GM18498 (cell line): Measurements from ENCODE around the gene SRRD.

Experiments
- ATAC-seq: cut with Tn5 transposase; IDR thresholded peaks from one replicate; pipeline ENCODE4 v1.9.1; 2021; ENCODE audit warnings: mild to moderate bottlenecking, moderate library complexity; ENCODE audit not compliant: unreplicated experiment

The SRRD gene

DNA sequence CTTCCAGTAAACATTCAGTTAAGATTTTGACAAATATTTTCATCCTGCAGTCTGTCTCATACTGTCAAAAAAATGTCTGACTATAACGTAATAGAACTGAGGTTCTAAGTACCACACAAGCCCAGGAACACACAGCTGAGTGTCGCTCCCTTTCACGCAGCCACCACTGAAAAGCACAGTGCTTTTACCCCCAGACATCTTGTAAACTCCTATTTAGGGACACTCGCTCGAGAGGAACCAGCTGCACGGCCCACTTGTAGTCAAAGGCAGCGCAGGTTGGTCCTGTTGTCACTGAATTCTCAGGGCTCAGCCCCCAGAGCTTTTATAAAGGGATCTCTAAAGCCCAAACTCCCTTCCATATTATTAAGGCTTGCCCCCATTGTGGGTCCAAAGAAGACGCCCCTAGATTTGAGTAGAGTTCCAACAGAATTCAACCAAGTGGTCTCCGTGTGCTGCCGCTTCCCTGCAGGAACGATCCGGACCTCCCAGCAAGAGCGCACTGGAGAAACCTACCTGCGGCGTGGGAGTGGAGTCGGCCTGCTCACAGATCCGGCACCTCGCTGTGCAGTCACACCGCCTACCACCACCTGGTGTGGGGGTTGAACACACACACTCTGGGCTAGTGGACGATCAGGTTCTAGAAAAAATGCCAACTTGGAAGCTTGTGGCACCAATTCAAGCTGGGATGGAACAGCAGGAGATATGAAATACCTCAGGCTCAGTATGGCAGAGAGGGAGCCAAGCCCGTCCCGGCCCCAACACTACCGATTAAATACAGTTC lies 31.3 kb upstream of the SRRD start:
- no peak for ATAC-seq

DNA sequence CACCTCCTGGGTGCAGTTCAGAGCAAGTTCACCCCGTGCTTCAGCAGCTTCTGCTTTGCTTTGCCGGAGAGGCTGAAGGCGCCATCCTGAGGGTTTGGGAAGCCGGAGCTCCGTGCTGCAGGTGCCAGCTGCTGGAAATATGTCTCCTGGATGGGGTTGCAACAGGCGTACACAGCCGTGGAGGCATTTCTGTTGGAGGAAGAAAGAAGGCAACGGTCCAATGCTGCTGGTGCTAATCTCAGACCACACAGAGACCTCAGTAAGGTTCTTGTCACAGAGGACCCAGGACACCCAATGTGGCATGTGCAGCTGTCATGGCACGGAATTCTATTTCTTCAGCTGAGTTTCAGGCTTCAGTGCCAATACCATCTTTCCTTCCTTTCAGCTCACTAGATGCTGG lies 30.5 kb upstream of the SRRD start:
- no peak for ATAC-seq

DNA sequence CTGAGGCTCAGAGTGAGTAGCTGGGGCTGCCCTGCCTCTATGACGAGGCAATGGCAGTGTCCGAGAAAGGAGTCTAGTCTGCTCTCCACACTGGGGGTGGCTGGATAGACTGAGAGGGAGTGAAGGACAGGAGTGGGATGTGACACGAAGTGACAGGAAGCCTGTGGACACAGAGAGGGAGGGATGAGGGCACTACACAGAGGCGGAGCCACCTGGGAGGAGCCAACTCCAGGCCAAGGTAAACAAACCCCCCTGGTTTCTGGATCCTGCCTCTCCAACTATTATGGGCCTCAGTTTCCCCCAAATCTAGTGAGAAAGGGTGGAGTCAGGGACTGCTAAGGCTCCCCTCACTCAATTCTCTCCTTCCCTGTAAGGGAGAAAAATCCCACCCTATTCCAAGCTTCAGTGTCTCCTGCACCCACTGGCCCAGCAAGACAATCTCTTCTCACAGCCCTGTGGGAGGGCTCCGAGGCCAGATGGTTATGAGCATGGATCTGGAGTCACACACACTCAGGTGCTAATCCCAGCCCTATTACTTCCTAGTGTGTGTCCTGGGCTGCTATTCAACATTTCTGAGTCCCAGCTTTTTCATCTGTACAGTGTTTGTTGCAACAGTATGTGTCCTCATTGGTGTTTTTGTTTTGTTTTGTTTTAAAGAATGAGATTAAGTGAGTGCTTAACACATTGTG lies 29.7 kb upstream of the SRRD start:
- ATAC-seq = no peak

DNA sequence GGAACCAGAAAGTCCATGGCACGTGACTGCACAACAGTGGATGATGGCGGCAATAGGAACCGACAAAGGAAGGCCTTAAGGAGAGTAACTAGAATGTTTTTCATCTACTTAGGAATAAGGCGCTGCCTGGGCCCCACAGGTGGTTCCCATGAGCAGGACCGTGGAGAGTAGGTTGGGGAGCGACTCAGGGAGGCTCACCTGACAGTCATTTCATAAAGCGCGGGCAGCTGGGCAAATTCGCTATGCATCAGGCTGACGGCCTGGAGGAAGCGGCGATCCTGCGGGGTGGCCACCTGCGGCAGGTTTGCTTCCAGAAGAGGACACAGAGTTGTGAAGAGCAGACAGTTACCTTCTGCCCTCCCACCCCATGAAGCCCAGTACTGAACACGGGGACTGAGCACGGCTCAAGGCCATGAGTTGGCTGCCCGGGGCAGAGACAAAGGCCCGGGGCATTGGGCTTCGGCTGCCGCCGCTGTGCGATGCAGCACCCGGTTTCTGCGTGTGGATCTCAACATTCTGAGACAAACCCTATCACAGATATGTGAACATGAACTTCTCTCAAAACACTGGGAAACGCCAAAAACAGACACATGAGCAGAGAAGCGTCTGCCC lies 25.9 kb upstream of the SRRD start:
- ATAC-seq = no peak

DNA sequence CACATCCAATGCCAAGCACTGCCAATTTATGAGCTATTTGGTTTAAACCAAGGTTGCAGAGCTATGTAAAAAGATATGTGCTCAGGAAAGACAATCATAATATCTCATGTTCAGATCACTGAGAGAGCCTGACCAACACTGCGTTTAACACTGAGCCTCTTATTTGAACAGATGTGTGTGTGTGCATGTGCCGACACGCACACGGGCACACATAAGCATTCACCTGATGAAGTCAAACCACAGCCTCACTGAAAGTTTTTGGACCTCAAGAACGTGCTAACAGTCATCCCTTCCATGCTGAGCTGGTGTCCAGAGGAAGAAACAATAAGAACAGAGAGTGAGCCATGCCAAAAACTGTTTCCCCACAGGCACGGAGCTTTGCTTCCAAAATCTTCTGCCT lies 23.5 kb upstream of the SRRD start:
- ATAC-seq = no peak

DNA sequence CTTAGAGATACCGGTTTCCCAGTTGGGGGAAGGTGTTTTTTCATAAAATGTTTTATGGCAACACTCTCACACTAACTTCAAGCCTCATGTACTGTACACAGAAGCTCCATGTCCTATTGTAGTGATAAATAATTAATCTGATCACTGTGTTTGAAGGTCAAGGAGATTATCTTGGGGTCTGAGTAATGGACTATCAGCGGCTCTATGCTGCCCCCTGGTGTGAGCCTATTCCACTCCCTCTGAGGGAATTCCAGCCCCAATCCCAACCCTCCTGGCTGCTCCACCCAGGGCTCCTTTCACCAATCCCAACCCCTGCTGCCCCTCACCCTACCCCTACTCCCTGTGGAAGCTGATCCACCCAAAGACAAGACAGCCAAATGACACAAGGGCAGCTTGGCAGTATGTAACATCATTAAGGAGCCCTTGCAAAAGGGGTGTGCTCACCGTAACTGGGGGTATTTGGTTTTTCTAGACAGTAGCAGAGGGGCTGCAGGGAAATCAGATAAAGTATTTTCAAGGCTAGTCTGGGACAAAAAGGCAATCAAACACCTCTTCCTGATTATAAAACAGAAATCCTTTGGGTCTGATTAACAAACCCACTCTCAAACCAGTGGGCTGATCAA lies 22.4 kb upstream of the SRRD start:
- ATAC-seq = no peak

DNA sequence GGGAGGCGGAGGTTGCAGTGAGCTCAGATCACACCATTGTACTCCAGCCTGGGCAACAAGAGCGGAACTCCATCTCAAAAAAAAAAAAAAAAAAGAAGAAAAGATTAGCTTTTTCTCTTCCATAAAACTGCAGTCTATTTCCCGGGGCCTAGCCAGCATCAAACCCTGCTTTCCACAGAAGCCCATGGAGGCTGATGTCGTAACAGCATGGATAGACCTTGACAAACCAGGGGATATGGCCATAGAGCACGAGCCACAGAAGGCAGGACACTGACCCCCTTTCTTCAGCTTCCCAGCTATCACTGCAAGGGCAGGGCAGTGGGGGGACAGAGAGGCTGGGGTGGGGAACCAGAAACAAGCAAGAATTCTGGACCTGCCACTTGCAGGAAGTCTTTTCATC lies 21.6 kb upstream of the SRRD start:
- no peak for ATAC-seq

DNA sequence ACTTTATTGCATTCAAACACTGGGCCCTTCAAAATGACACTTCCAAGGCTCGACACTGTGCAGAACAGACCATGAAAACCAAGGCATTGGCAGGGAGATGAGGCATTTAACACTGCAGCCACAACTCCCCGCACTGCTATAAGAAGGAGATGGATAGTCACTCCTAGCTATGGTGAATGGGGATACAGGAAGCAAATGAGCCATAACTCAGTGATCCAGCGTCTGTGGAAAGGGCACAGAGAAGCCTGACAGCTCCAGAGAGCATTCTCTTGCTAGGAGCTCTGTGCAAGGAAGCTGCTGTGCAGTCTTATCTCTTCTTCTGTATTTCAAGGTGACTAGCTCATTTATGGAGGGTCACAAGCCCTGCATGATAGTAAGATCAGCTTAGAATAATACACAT lies 21.0 kb upstream of the SRRD start:
- ATAC-seq = no peak

DNA sequence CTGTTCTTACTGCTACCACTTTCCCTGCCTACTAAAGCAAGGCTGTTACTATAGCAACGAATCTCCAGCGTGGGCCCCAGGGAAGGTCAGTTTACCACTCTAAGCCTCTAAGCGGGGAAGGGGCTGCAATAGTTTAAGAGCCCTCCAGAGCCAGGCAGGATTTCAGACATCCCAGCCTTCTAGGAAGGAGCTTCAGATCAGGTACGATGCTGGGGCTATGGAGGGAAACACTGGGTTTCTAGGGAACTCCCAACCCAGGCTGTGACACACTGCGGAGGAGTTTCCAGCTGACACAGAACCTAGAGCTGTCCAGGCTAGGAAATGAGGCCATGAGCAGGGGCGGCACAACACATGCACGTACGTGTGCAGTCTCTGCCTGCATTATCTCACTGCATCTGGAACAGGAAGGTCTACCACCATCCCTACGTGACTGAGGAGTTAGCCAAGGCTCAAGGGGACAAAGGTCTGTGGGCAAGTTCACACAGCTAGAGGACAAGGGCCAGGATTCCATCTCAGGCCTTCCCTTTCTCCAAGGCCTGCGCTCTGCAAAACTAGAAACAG lies 20.5 kb upstream of the SRRD start:
- no peak for ATAC-seq

DNA sequence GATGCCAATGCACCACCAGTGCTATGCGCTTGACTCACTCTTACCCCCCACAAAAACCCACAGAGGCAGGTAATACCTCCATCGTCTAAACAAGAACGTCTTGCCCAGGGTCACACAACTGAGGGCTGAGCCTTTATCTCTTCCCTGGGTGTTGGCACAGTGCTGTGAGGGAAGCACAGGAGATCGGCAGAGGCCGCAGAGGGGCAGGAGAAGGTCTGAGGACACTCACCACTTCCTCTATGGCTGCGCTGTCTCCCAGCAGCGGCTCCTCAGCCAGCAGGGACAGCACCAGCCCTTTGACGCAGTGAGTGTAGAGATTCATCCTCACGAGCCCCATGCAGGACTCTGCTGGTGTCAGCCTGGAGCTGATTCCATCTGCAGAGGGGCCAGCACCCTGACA lies 20.0 kb upstream of the SRRD start:
- no peak for ATAC-seq

DNA sequence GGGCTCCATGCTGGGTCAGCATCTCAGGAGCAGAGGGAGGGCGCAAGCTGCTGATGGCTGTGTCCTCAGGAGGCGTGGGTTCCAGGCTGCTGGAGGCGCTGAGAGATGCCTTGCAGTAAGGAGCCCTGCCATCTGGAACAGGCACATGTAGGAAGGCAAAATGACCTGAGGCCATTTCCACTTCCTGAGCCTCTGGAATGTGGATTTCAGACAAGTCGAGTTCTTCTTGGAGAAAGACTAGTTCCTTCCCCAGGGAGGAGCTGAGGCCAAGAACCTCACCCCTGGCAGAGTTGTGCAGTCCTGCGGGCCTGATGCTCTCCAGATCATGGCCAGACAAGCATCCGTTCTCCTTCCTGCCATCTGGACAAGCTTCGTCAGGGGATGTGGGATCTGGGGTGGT lies 19.4 kb upstream of the SRRD start:
- ATAC-seq = no peak

DNA sequence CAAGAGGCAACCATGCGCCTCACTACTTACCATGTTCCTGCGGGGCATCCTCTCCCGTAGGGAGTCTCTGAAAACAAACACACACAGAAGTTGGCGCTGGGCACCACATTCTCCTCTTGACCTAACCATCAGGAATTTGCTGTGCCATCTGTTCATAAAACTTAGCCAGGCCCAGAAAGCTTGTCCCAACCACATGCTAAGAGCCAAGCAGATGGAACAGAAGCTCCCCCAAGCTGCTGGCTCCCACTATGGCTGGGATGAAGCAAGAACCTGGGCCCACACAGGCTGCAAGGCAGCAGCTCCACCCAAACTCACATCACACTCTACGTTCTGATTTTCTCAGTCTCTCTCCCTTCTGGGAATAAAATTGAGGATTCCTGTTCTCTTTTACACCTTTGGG lies 17.5 kb upstream of the SRRD start:
- ATAC-seq = no peak

DNA sequence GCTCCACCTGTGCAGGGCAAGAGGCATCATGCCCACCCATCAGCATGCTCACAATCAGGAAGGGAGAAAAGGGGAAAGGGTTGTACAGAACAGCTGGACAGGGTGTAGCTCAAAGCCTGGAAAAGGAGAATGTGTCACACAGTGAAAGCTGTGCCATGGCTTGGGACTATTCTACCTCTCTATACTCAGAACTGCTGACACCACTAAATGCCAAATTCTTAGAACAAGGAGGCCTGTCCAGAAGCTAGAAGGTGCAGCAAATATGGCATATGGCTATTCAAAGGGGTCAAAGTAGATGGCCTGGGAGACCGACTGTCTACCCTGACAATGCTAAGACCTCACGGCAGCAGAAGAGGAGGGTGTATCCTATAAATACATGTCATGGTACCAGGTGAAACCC lies 12.9 kb upstream of the SRRD start:
- ATAC-seq = no peak

DNA sequence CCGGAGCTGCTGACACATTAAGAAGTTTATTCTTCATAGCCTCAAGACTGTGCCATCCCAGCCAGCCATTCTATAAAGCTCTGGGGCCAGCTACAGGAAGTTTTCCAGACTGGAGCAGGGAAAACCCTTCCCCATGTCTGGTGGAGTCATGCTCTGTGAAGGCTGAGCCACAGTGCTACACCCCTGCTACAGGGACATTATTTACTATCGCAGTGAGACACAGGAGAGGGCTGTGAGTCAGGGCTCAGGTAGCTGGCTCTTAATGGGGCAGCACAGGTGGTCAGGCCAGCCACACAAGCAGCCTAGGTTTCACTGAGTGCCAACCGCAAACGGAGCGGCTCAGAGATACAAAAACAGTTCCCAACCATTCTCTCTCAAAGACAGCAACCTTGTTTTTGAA lies 12.2 kb upstream of the SRRD start:
- no peak for ATAC-seq

DNA sequence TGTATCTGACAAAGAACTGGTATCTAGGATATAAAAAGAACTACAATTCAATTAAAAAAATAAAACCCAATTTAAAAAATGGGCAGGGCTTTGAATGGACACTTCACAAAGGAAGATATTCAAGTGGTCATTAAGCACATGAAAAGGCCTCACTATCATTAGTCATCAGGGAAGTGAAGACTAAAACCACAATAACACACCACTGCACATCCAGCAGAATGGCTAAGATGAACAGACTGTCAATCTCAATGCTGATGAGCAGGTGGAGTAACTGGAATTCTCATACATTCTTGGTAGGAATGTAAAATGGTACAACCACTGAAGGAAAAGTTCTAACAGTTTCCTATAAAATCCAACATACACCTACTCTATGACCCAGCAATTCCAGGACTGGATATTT lies 9.0 kb upstream of the SRRD start:
- ATAC-seq = no peak

DNA sequence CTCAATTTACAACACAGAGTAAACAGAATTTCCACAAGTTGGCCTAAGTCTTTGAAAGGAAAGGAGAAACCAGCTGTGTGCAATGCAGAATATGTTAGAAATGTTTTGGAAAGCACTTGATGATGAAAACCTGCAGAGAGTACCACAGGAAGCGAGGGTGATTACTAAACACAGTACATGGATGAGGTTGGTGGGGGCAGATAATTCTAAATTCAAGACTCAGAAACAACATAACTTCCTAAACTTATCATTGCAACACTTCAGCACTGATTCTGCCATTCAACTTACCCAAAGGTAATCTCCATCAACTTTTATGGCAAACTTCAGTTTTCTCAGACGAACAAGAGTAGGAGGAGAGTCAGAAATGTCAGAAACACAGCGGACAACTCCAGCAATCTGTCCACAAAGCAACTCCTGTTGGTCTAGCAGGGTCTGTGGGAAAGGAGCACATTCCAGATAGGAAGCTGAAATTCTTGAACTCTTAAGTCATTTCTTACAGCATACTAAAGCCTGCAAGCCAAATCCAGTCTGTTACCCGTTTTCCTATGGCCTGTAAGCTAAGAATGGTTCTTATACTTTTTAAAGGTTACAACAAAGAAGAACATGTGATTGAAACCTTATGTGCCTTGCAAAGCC lies 6.9 kb upstream of the SRRD start:
- no peak for ATAC-seq

DNA sequence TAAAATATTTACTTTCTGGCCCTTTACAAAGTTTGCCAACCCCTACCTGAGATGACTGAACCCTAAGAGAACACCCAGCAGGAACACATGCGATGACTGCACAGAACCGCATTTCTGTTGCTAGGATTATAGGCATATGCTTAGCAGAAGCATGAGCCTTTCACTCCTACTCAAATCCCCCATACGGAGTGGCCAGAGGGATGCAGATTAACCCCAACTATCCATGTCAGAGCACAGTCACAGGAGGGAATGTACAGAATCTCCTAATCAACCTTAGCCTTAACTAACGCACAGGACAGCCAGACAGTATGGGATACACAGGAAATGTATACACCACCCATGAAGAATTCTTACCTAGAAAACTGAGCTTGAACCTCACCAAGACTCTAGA lies 6.3 kb upstream of the SRRD start:
- ATAC-seq = no peak

DNA sequence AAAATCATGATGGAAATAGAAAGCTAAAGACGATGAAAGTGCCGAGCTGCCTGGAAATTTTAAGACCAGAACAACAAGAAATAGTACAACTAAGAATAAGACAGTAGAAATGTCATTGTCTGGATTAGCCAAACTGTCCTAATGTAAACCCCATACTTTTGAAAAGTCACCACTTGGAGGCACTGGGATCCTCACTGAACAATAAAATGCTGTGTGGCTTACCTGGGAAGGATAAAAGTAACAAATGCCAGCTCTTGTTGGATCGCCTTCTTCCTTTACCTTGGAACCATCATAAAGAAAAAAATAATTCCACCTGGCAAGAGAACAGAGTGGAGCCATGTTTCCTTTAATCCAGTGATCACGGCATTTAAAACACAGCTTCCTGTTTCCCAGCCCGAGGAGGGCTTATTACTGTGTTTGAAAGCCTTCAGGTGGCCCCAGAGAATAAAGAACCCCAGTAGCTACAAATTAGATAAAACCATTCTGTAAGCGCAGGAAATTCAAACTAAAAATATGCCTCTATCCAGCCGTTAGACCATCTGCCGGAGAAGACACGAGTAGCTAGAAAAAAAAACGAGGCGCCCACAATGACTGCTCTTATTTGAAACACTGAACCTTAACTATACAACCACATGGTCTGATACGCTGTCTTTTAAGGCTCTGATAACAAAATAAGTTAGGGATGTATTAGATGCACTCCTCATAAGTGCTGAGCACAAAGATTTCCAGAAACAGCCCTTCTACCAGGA lies 4.5 kb upstream of the SRRD start:
- no peak for ATAC-seq

DNA sequence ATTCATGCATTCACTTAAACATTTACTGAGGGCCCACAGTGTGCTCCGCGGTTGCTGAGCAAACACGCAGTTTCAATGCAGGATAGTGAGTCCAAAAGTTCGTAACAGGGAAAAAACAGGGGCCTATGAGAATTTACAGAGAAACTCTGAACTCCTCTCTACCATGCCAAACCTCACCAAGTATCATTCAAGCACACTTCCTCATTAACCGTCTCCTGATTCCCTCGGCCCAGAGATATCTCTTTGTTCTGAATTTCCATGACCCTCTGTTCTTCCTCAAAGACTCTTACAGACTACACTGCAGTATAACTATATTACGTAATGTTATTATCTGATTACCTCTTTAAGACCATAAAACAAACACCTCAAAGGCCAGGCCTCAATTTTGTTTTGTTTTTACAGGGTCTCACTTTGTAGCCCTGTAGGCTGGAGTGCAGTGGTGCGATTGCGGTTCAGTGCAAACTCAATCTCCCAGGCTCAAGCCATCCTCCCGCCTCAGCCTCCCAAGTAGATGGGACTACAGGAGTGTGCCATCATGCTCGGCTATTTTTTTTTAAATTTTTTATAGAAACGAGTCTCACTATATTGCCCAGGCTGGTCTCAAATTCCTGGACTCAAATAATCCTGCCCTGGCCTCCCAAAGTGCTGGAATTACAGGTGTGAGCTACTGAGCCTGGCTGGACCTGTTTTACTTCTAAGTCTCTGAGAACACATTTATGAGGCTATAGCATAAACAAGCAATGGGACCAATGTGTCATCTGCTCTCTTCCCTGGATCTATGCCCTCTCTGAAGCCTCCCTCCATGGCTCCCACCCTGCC lies 3.7 kb upstream of the SRRD start:
- ATAC-seq = no peak

DNA sequence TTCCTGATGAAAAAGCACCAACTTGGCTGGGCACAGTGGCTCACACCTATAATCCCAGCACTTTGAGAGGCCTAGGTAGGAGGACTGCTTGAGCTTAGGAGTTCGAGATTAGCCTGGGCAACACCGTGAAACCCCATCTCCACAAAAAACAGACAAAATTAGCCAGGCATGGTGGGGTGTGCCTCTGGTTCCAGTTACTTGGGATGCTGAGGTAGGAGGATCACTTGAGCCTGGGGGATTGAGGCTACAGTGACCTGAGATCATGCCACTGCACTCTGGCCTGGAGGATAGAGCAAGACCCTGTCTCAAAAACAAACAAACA lies 3.1 kb upstream of the SRRD start:
- ATAC-seq = no peak
